Glutamatergic neuron (in vitro differentiated cells): ENCODE data around the gene LY6G5B. TPM values are rescaled to one million over a fixed set of nuclear protein-coding genes. Genes with fewer than 3 reads are reported as not detected.

Source experiments
- DNase-seq: peaks from one replicate; pipeline ENCODE4 v3.0.0; 2022
- H3K27ac Mint-ChIP-seq: one replicate; pipeline ENCODE4 v1.8.0; 2020; ENCODE audit warnings: mild to moderate bottlenecking, mixed read lengths, inconsistent platforms; ENCODE audit not compliant: unreplicated experiment
- H3K27me3 Mint-ChIP-seq: one replicate; pipeline ENCODE4 v1.8.0; 2020; ENCODE audit warnings: mild to moderate bottlenecking, moderate library complexity, mixed read lengths, inconsistent platforms; ENCODE audit not compliant: unreplicated experiment
- H3K36me3 Mint-ChIP-seq: one replicate; pipeline ENCODE4 v1.8.0; 2020; ENCODE audit warnings: mild to moderate bottlenecking, mixed read lengths, inconsistent platforms; ENCODE audit not compliant: unreplicated experiment
- H3K4me1 Mint-ChIP-seq: one replicate; pipeline ENCODE4 v1.8.0; 2020; ENCODE audit warnings: mild to moderate bottlenecking, low read depth, mixed read lengths, inconsistent platforms; ENCODE audit not compliant: unreplicated experiment
- H3K4me3 Mint-ChIP-seq: one replicate; pipeline ENCODE4 v1.8.0; 2020; ENCODE audit warnings: mild to moderate bottlenecking, mixed read lengths, inconsistent platforms; ENCODE audit not compliant: unreplicated experiment
- H3K9me3 Mint-ChIP-seq: one replicate; pipeline ENCODE4 v1.8.0; 2020; ENCODE audit warnings: mild to moderate bottlenecking, moderate library complexity, mixed read lengths, inconsistent platforms; ENCODE audit not compliant: unreplicated experiment
- total RNA-seq: library from RNA; stranded (reverse); fragmentation: NEBNext Ultra II Directional; extraction: Animal tissue kit (Norgen Biotek cat#: 25700); gene quantifications from one replicate; pipeline ENCODE4 v1.2.1, GENCODE V29; 2021; ENCODE audit not compliant: unreplicated experiment
- TF ChIP-seq, protein P1 (sequence below): fragments of 200-600 bp; sonication (generic); IDR thresholded peaks from one replicate; pipeline ENCODE4 v1.5.0; 2021; ENCODE audit not compliant: partially characterized antibody, unreplicated experiment

The LY6G5B gene
- total RNA-seq, 1 donor from 2014 or later: 43.1 TPM

GRCh38 chr6:31634131-31634530, 35.6 kb upstream of the LY6G5B start:
- peak overlapping the region; percentile 42 for H3K4me3 Mint-ChIP-seq
- H3K4me1 Mint-ChIP-seq: no peaks in the 10 kb centered on the region
- peaks cover 6% of the 10 kb centered on the region for H3K36me3 Mint-ChIP-seq
- no peak overlapping the region for H3K27ac Mint-ChIP-seq
- no peak for DNase-seq
- TF ChIP-seq, protein P1, sequence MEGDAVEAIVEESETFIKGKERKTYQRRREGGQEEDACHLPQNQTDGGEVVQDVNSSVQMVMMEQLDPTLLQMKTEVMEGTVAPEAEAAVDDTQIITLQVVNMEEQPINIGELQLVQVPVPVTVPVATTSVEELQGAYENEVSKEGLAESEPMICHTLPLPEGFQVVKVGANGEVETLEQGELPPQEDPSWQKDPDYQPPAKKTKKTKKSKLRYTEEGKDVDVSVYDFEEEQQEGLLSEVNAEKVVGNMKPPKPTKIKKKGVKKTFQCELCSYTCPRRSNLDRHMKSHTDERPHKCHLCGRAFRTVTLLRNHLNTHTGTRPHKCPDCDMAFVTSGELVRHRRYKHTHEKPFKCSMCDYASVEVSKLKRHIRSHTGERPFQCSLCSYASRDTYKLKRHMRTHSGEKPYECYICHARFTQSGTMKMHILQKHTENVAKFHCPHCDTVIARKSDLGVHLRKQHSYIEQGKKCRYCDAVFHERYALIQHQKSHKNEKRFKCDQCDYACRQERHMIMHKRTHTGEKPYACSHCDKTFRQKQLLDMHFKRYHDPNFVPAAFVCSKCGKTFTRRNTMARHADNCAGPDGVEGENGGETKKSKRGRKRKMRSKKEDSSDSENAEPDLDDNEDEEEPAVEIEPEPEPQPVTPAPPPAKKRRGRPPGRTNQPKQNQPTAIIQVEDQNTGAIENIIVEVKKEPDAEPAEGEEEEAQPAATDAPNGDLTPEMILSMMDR: no peak
- peaks cover 3% of the 10 kb centered on the region for H3K9me3 Mint-ChIP-seq
- H3K27me3 Mint-ChIP-seq: peaks cover 20% of the 10 kb centered on the region

DNA sequence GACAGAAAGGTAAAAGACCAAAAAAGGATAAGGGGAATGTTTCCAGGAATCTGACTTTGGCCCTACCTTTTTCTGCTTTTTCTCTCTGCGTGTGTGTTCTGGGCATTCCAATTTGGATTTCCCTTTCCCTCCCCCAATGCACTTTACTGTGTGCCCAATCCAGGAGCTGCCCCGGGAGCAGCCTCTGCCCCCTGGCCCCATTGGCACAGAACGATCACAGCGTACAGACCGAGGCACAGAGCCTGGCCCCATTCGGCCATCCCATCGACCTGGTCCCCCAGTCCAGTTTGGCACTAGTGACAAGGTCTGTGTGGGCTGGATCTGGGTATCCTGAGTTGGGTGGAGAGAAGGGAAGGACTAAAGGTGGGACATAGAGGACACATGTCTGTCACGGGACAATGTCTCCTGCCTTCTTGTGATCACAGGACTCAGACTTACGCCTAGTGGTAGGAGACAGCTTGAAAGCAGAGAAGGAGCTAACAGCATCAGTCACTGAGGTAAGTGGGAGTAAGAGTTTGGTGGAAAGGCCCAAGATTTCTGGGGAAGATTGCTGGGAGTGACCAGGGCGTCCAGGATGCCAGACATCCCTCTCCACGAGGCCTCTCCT, 34.7 kb upstream of the LY6G5B start:
- Mint-ChIP-seq H3K27ac (no peak overlapping the region), H3K4me3 (peak overlapping the region; percentile 52), H3K9me3 (peaks cover 3% of the 10 kb centered on the region), H3K27me3 (peaks cover 20% of the 10 kb centered on the region), H3K36me3 (peaks cover 6% of the 10 kb centered on the region), H3K4me1 (no peaks in the 10 kb centered on the region)
- DNase-seq: no peak
- TF ChIP-seq, protein P1: no peak

- Mint-ChIP-seq H3K36me3 (no peaks in the 10 kb centered on the region), H3K4me3 (peak overlapping the region; percentile 49), H3K27ac (no peak overlapping the region), H3K9me3 (peaks cover 4% of the 10 kb centered on the region), H3K27me3 (peaks cover 15% of the 10 kb centered on the region), H3K4me1 (no peaks in the 10 kb centered on the region)
- TF ChIP-seq, protein P1: no peak
- no peak for DNase-seq
These were observed 32.8 kb upstream of the LY6G5B start for GRCh38 chr6:31636698-31637596.

DNA sequence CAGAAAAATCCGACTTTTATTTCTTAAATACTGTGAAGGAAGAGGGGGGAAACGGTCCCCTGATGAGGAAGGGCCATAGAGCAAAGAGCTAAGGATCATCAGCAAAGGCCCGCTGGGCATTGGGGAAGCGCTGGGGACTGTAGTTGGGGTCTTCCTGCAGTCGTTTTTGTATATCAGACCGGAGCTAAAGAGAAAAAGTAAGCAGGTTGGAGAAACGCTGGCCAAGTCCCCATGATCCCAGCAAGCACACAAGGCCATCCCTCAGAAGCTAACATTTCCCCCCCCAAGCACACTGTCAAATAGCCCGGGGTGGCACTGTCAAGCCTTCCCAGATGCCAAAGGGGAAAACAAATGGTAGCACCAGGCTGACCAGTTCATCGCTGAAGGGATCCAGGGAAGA, 30.7 kb upstream of the LY6G5B start:
- TF ChIP-seq, protein P1: no peak
- Mint-ChIP-seq H3K27me3 (peaks cover 11% of the 10 kb centered on the region), H3K4me1 (no peaks in the 10 kb centered on the region), H3K9me3 (peaks cover 4% of the 10 kb centered on the region), H3K4me3 (no peak overlapping the region), H3K27ac (peak overlapping the region; percentile 25), H3K36me3 (no peaks in the 10 kb centered on the region)
- no peak for DNase-seq

GRCh38 chr6:31639449-31639861, 30.3 kb upstream of the LY6G5B start:
- H3K9me3 Mint-ChIP-seq: peaks cover 4% of the 10 kb centered on the region
- no peak for DNase-seq
- peaks cover 11% of the 10 kb centered on the region for H3K27me3 Mint-ChIP-seq
- TF ChIP-seq, protein P1: no peak
- H3K4me3 Mint-ChIP-seq: no peak overlapping the region
- no peaks in the 10 kb centered on the region for H3K4me1 Mint-ChIP-seq
- H3K27ac Mint-ChIP-seq: no peak overlapping the region
- no peaks in the 10 kb centered on the region for H3K36me3 Mint-ChIP-seq
